ENCODE measurements around the gene PPP4R2. TPM values are rescaled to one million over a fixed set of nuclear protein-coding genes. Genes with fewer than 3 reads are reported as not detected.

Gene PPP4R2
- total RNA-seq, 4 donors from 2014 or later, result 46.5 to 56.6 (median 52.7) TPM

DNA sequence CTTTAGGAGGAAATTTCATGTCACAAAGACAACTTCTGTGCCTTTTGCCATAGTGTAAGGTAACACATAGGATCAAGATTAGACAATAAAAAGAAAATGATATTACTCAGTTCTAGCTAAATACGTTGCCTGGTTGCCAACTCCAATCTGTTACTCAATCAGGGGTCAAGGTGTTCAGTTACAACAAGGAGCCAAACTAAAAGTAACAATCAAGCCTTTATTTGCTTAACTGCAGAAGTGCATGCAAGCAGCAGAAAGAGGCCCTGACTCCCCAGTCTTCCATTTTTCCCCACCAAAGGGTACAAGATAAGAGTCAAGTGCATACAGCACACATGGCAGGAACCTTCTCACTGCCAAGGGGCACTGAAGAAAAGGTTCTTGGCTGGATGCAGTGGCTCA is 28.3 kb upstream of the PPP4R2 start:
- no peak for DNase-seq (ENCODE audit: low spot score)
- no peak for ATAC-seq (ENCODE audit: low FRiP score)
- TF ChIP-seq, protein P1, sequence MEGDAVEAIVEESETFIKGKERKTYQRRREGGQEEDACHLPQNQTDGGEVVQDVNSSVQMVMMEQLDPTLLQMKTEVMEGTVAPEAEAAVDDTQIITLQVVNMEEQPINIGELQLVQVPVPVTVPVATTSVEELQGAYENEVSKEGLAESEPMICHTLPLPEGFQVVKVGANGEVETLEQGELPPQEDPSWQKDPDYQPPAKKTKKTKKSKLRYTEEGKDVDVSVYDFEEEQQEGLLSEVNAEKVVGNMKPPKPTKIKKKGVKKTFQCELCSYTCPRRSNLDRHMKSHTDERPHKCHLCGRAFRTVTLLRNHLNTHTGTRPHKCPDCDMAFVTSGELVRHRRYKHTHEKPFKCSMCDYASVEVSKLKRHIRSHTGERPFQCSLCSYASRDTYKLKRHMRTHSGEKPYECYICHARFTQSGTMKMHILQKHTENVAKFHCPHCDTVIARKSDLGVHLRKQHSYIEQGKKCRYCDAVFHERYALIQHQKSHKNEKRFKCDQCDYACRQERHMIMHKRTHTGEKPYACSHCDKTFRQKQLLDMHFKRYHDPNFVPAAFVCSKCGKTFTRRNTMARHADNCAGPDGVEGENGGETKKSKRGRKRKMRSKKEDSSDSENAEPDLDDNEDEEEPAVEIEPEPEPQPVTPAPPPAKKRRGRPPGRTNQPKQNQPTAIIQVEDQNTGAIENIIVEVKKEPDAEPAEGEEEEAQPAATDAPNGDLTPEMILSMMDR (IDR thresholded peaks at IDR 0.05), result no peak

DNA sequence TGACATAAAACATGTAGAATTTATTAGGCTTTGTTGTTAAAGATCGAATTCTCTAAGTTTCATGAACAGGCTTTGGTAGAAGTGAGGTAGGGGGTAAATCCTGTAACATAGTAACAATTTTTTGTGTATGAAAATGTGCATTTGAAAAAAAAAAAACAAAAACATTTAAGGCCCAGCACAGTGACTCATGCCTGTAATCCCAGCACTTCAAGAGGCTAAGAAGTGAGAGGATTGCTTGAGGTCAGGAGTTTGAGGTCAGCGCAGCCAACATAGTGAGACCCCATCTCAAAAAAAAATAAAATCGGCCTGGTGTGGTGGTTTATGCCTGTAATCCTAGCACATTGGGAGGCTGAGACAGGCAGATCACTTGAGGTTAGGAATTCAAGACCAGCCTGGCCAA is 26.8 kb upstream of the PPP4R2 start:
- DNase-seq (ENCODE audit: low spot score) (no peak), ATAC-seq (ENCODE audit: low FRiP score) (no peak)
- TF ChIP-seq, protein P1 (IDR thresholded peaks at IDR 0.05), result no peak

DNA sequence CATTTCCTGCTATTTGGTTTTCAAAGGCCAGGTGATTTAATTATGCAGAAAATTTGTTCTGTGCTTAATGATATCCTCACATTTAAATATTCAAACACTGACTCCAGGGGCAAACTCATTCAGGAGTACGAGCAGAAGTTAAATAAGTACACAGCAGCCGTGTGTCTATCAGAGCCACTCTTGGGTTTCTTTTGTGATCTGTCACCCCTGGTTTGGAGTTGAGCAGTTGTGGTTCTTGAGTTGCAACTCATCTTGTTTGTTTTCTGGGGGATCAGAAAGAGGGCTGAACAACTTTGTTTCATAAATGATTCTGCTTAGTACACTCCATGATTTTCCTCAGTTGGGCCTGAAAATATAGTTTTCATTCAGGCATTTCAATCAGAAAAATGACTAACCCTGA is 25.7 kb upstream of the PPP4R2 start:
- TF ChIP-seq, protein P1 (IDR thresholded peaks at IDR 0.05), result no peak
- ATAC-seq (ENCODE audit: low FRiP score) (no peak), DNase-seq (ENCODE audit: low spot score) (no peak)

DNA sequence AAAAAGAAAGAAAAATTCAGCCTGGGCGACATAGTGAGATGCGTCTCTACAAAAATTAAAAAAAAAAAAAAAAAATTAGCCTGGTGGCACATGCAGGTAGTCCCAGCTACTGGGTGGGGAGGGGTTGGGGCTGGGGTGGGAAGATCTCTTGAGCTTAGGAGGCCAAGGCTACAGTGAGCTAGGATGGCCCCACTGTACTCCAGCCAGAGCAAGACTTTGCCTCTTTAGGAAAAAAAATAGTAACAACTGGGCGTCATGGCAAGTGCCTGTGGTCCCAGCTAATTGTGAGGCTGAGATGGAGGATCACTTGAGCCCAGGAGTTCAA is 23.9 kb upstream of the PPP4R2 start:
- DNase-seq (ENCODE audit: low spot score) (no peak), ATAC-seq (ENCODE audit: low FRiP score) (no peak)
- TF ChIP-seq, protein P1 (IDR thresholded peaks at IDR 0.05), result no peak

DNA sequence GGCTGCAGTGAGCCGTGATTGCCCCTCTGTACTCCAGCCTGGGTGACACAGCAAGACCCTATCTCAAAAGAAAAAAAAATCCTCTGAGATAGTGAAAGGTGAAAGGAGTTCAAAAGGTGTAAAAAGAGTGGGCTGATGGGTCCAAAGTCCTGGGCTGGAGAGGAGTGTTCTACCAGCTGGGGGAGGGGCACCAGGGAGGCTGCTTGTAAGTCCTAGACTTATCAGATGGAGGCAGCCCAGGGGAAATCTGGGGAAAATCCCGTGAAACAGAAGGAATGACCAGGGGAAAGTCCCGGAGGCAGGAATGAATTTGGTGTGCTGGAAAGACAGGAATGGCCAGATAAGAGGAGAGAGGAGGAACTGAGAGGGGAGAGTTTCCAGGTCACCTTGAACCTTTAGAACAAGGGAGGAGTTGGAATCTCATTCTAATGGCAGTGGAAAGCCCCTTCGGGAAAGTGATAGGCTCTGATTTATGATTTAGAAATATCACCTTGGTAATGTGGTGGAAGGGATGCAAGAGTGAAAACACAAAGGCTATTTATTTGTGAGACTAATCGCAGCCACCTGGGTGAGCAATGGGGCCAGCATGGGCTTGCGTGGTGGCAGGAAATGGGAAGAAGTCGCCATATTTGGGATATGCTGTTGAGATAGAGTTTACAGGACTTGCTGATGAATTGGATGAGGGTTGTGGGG is 23.4 kb upstream of the PPP4R2 start:
- ATAC-seq (ENCODE audit: low FRiP score), result peak; percentile 83
- peak; percentile 25 for DNase-seq (ENCODE audit: low spot score)
- TF ChIP-seq, protein P1 (IDR thresholded peaks at IDR 0.05), result no peak

DNA sequence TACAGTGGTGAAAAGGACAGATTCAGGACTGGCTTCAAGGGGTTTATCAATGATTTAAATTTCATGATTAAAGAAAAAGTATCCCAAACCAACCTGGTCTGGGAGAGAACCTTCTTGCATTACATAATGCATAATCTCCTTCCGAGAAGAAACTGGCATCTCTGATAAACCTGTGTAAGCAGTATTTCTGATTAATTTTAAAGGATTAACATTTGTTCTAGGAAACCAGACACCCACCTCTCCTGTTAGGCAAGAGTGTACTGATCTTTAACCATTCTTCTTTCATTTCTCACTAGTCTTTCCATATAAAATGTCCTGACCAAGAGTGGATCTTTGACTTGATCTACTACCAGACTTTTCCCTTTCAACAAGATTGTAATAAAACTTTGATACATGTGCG is 22.8 kb upstream of the PPP4R2 start:
- TF ChIP-seq, protein P1 (IDR thresholded peaks at IDR 0.05), result no peak
- DNase-seq (ENCODE audit: low spot score), result no peak
- peak; percentile 26 for ATAC-seq (ENCODE audit: low FRiP score)

DNA sequence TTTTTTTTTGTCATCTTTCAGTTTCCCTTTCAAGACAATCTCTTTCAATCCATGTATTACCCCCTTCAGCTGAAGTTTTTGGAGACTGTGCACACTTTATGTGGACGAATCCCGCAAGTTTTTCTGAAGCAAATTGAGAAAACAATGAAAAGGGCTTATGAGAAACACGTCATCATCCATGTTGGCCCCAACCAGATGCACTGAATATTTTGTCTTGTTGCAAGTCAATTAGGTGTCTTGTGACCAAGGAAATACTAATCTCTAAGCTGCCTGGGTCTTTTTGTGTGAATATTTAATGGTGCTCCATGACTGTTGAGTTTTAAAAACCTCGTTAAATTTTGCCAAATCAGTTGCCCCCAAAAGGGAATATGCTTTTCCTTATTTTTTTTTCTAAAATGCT is 21.7 kb upstream of the PPP4R2 start:
- ATAC-seq (ENCODE audit: low FRiP score), result no peak
- TF ChIP-seq, protein P1 (IDR thresholded peaks at IDR 0.05), result no peak
- no peak for DNase-seq (ENCODE audit: low spot score)

Measured in omental fat pad (tissue), 4 donors.